ENCODE data around the gene AIDA. TPM values are rescaled to one million over a fixed set of nuclear protein-coding genes. Genes with fewer than 3 reads are reported as not detected.

Gene AIDA, protein sequence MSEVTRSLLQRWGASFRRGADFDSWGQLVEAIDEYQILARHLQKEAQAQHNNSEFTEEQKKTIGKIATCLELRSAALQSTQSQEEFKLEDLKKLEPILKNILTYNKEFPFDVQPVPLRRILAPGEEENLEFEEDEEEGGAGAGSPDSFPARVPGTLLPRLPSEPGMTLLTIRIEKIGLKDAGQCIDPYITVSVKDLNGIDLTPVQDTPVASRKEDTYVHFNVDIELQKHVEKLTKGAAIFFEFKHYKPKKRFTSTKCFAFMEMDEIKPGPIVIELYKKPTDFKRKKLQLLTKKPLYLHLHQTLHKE
- total RNA-seq (10 to 100 TPM; 65.0 to 75.9 (median 66.1) TPM), polyA plus RNA-seq (48.5 TPM)
- long read RNA-seq, donor 1, transcript AIDA-201 (10 exons, 3,008 nt): major isoform, 111 of 121 reads
- long read RNA-seq, donor 1, partial matches to known transcripts: 5 of 121 reads
- long read RNA-seq, donor 1, other reads (novel, unspliced or antisense): 5 of 121 reads
- long read RNA-seq, donor 2, full-length matches to known transcripts: 30 of 32 reads
- long read RNA-seq, donor 2, partial matches to known transcripts: 1 of 32 reads
- long read RNA-seq, donor 2, other reads (novel, unspliced or antisense): 1 of 32 reads
- long read RNA-seq, donor 3, full-length matches to known transcripts: 117 of 129 reads
- long read RNA-seq, donor 3, partial matches to known transcripts: 6 of 129 reads
- long read RNA-seq, donor 3, other reads (novel, unspliced or antisense): 6 of 129 reads
- long read RNA-seq, donor 4, full-length matches to known transcripts: 28 of 35 reads
- long read RNA-seq, donor 4, partial matches to known transcripts: 2 of 35 reads
- long read RNA-seq, donor 4, other reads (novel, unspliced or antisense): 5 of 35 reads

- H3K27me3 ChIP-seq (ENCODE audit: control insufficient read depth, insufficient read depth): no peaks in the 10 kb centered on the region
- peak within 1 kb of the TSS; percentile 91 for H3K27ac ChIP-seq (ENCODE audit: low read length)
- intact Hi-C loops (cut with DNase I): loop anchor here in 1 of 4 donors (10.0 kb wide), 1 partner anchor 68 kb away; no protein-coding TSS in a partner anchor
- ATAC-seq (peak; percentile 96 to 97), DNase-seq (peak; percentile 96 to 99 (median 98))
- no peaks in the 10 kb centered on the region for H3K9me3 ChIP-seq (ENCODE audit: control insufficient read depth, low read length)
- peak within 1 kb of the TSS; percentile 72 for H3K4me3 ChIP-seq (ENCODE audit: low read length)
- H3K4me1 ChIP-seq (ENCODE audit: control insufficient read depth, insufficient read depth, low read length): no peaks in the 10 kb centered on the region
- 3% methylated on average over 54 of the region's 62 CpGs for WGBS
Observed at GRCh38 chr1:222712253-222713090, at the start of gene AIDA, which contains the start of gene BROX. Gene AIDA, minus strand, starts transcription at chr1:222712491. Its CDS starts 174 bp downstream, at chr1:222712317. Gene BROX, plus strand, starts transcription at chr1:222712564. Its CDS starts 3,136 bp downstream, at chr1:222715700.

DNA sequence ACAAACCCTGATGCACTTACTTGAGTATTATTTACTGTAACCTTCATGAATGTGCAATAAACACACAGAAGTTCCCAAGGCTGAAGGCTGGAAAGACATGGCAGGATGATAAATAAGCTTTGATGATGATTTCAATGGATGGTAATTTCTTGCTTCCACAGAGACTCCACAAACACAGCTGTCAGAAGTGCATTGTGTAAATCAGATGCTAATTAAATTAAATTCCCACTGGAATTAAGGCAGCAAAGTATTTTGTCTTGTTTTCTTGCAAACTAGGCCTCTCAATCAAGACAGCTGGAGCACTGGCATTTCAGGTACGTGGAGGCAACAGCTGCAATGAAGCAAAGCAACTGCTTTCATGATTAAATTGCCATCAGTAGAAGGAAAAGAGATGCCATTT, 48.8 kb upstream of the AIDA start:
- DNase-seq (no peak), ATAC-seq (no peak)
- intact Hi-C loops (cut with DNase I): no loop called here
- no peaks in the 10 kb centered on the region for H3K9me3 ChIP-seq (ENCODE audit: control insufficient read depth, low read length)
- H3K27me3 ChIP-seq (ENCODE audit: control insufficient read depth, insufficient read depth): no peaks in the 10 kb centered on the region
- 57% methylated on average over 1 of the region's 1 CpG for WGBS
- no peaks in the 10 kb centered on the region for H3K4me1 ChIP-seq (ENCODE audit: control insufficient read depth, insufficient read depth, low read length)
- no peak overlapping the region for H3K27ac ChIP-seq (ENCODE audit: low read length)
- no peak overlapping the region for H3K4me3 ChIP-seq (ENCODE audit: low read length)

DNA sequence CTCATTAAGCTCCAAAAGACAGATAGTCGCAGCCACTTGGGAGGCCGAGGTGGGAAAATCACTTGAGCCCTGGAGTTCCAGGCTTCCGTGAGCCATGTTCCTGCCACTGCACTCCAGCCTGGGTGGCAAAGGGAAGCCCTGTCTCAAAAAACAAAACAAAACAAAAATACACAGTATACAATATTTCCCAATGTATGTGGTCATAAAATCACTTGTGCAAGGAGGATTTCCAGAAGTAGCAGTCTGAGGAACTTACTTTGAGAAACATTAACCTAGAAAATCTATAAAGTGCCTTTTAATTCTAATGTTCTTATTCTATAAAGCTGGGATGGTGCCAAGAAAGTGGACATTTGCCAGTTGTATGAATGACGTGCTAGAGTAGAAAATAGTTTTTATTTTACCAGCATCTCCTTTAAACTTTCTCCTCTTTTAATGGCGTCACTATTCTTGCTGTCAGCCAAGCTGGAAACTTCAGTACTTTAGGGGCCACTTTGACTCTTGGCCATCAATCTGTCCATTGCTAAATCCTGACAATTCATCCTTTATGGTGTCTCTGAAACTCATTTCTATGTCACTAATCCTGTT, 47.3 kb upstream of the AIDA start:
- peak in 1 of 3 donors; percentile 37 for DNase-seq
- no peak for ATAC-seq
- no peaks in the 10 kb centered on the region for H3K4me1 ChIP-seq (ENCODE audit: control insufficient read depth, insufficient read depth, low read length)
- WGBS: 75% methylated on average over 5 of the region's 5 CpGs
- no peak overlapping the region for H3K4me3 ChIP-seq (ENCODE audit: low read length)
- H3K9me3 ChIP-seq (ENCODE audit: control insufficient read depth, low read length): no peaks in the 10 kb centered on the region
- no peak overlapping the region for H3K27ac ChIP-seq (ENCODE audit: low read length)
- no peaks in the 10 kb centered on the region for H3K27me3 ChIP-seq (ENCODE audit: control insufficient read depth, insufficient read depth)
- intact Hi-C loops (cut with DNase I): loop anchor here in 1 of 4 donors (10.0 kb wide), 1 partner anchor 335 kb away; no protein-coding TSS in a partner anchor

- 56% methylated on average over 10 of the region's 10 CpGs for WGBS
- H3K27ac ChIP-seq (ENCODE audit: low read length): no peak overlapping the region
- intact Hi-C loops (cut with DNase I): loop anchor here in 1 of 4 donors (10.0 kb wide), 1 partner anchor 337 kb away; no protein-coding TSS in a partner anchor
Observed at GRCh38 chr1:222757646-222758268, 45.5 kb upstream of the AIDA start.

DNA sequence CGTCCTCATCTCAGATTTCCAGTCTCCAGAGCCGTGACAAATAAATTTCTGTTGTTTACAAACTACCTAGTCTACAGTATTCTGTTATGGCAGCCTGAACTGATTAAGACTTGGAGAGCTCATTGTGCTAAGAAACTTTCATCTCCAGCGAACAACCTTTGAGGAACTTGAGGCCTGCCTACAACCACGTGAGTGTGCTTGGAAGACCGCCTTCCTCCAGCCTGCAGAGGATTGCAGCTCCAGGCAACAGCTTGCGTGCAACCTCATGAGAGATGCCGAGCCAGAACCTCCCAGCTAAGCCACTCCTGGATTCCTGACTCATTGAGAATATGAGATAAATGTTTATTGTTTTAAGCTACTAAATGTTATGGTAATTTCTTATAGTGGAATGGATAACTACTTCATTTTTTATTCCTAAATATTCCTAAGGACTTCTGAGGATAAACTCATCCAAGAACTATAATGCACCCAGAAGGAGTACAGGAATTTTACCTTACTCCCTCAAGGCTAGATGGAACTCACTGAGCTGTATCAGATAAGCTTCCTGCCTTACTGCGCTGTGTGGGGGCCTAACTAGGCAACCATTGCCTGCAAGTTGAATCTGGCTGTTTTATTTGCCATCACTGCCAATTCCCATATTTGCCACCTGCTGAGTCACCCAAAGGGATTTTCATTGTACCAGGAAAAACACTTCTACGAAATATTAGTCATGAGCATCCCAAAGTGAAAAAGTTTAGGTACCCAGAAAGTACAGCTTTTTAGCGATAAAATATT, 42.3 kb upstream of the AIDA start:
- Histone ChIP-seq H3K9me3 (ENCODE audit: control insufficient read depth, low read length) (no peaks in the 10 kb centered on the region), H3K4me1 (ENCODE audit: control insufficient read depth, insufficient read depth, low read length) (no peaks in the 10 kb centered on the region), H3K27ac (ENCODE audit: low read length) (no peak overlapping the region), H3K4me3 (ENCODE audit: low read length) (no peak overlapping the region), H3K27me3 (ENCODE audit: control insufficient read depth, insufficient read depth) (no peaks in the 10 kb centered on the region)
- peak; percentile 68 to 83 (median 72) for DNase-seq
- peak; percentile 80 to 87 for ATAC-seq
- intact Hi-C loops (cut with DNase I): loop anchor here in 1 of 4 donors (10.0 kb wide), 1 partner anchor 340 kb away; no protein-coding TSS in a partner anchor
- WGBS: 69% methylated on average over 10 of the region's 10 CpGs

More at GRCh38 chr1:222757646-222758268, 45.5 kb upstream of the AIDA start:
- peak; percentile 67 to 69 for ATAC-seq
- no peaks in the 10 kb centered on the region for H3K9me3 ChIP-seq (ENCODE audit: control insufficient read depth, low read length)
- H3K4me1 ChIP-seq (ENCODE audit: control insufficient read depth, insufficient read depth, low read length): no peaks in the 10 kb centered on the region
- H3K4me3 ChIP-seq (ENCODE audit: low read length): no peak overlapping the region
- peak in 2 of 3 donors; percentile 27 to 65 for DNase-seq
- no peaks in the 10 kb centered on the region for H3K27me3 ChIP-seq (ENCODE audit: control insufficient read depth, insufficient read depth)

DNA sequence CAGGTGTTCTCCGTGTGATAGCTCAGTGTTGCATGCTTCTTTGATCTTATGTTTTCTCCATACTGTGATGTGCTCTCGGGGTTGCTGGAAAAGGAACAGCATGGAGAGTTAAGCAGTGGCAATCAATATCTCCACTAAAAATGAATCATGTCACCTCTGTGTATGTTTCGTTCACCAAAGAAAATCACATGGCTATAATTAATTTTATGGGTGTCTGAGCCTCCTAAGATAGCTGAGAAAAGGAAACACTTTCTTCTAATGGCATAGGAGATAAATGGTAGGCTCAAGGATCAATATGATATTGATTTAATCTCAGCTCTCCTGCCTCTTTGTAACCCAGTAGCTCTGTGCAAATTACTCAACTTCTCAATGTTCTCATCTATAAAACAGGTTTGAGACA, 39.0 kb upstream of the AIDA start:
- no peak for DNase-seq
- H3K27ac ChIP-seq (ENCODE audit: low read length): no peak overlapping the region
- no peaks in the 10 kb centered on the region for H3K9me3 ChIP-seq (ENCODE audit: control insufficient read depth, low read length)
- no peaks in the 10 kb centered on the region for H3K27me3 ChIP-seq (ENCODE audit: control insufficient read depth, insufficient read depth)
- 84% methylated on average over 3 of the region's 3 CpGs for WGBS
- H3K4me3 ChIP-seq (ENCODE audit: low read length): no peak overlapping the region
- H3K4me1 ChIP-seq (ENCODE audit: control insufficient read depth, insufficient read depth, low read length): no peaks in the 10 kb centered on the region
- intact Hi-C loops (cut with DNase I): loop anchor here in 1 of 4 donors (10.0 kb wide), 1 partner anchor 344 kb away; no protein-coding TSS in a partner anchor
- ATAC-seq: no peak

- H3K27me3 ChIP-seq (ENCODE audit: control insufficient read depth, insufficient read depth): no peaks in the 10 kb centered on the region
- H3K27ac ChIP-seq (ENCODE audit: low read length): no peak overlapping the region
- intact Hi-C loops (cut with DNase I): loop anchor here in 1 of 4 donors (10.0 kb wide), 1 partner anchor 344 kb away; no protein-coding TSS in a partner anchor
- H3K4me3 ChIP-seq (ENCODE audit: low read length): no peak overlapping the region
- DNase-seq (no peak), ATAC-seq (no peak)
- WGBS: 80% methylated on average over 1 of the region's 1 CpG
- H3K9me3 ChIP-seq (ENCODE audit: control insufficient read depth, low read length): no peaks in the 10 kb centered on the region
- H3K4me1 ChIP-seq (ENCODE audit: control insufficient read depth, insufficient read depth, low read length): no peaks in the 10 kb centered on the region
Observed at GRCh38 chr1:222750651-222751050, 38.4 kb upstream of the AIDA start.

- intact Hi-C loops (cut with DNase I): loop anchor here in 1 of 4 donors (10.0 kb wide), 1 partner anchor 345 kb away; no protein-coding TSS in a partner anchor
- Histone ChIP-seq H3K4me3 (ENCODE audit: low read length) (no peak overlapping the region), H3K4me1 (ENCODE audit: control insufficient read depth, insufficient read depth, low read length) (no peaks in the 10 kb centered on the region), H3K27ac (ENCODE audit: low read length) (no peak overlapping the region), H3K27me3 (ENCODE audit: control insufficient read depth, insufficient read depth) (no peaks in the 10 kb centered on the region), H3K9me3 (ENCODE audit: control insufficient read depth, low read length) (no peaks in the 10 kb centered on the region)
- DNase-seq (no peak), ATAC-seq (no peak)
Observed at GRCh38 chr1:222749927-222750326, 37.6 kb upstream of the AIDA start.
